B cell (primary cell): ENCODE data around the gene PLEKHN1. TPM values are rescaled to one million over a fixed set of nuclear protein-coding genes. Genes with fewer than 3 reads are reported as not detected.
A peak's percentile ranks its signal among the peaks of the same experiment; 100 is the strongest.

Source experiments
- ATAC-seq: fragments of 200-7000 bp; cut with Tn5 transposase; one replicate; pipeline ENCODE4 v1.10.0; 2021; ENCODE audit warnings: low read depth, mild to moderate bottlenecking, moderate number of reproducible peaks, moderate library complexity
- CTCF ChIA-PET: fragments of 350-600 bp; sonication (Branson Sonifier 250); formaldehyde crosslinking; loops from one replicate; lab custom pipeline; 2021; ENCODE audit warnings: antibody characterized with exemption, inconsistent platforms; lab: Charles Lee
- POLR2A ChIA-PET: fragments of 350-600 bp; sonication (Branson Sonifier 250); formaldehyde crosslinking; loops from one replicate; lab custom pipeline; 2021; ENCODE audit warnings: antibody characterized with exemption; lab: Charles Lee
- DNase-seq: peaks from one replicate; pipeline ENCODE4 v3.0.0; 2013
- H2AFZ ChIP-seq: 2 replicates; pipeline ENCODE4 v1.6.1; 2012; ENCODE audit warnings: mild to moderate bottlenecking, low read depth, low read length; ENCODE audit not compliant: insufficient read depth, poor library complexity, severe bottlenecking
- H3K27ac ChIP-seq, 2 donors: 1 replicate in 1 of 2; 2 replicates in 1 of 2; pipeline ENCODE4 v1.5.1; 2012 to 2013; ENCODE audit warnings: low read length in 2 of 2, mild to moderate bottlenecking in 2 of 2, moderate library complexity in 1 of 2
- H3K27me3 ChIP-seq, 4 experiments: fragments of 200-600 bp in 1 of 4; sonication (generic) in 1 of 4; replicated peaks in 1 of 4; 1 replicate in 2 of 4; 2 replicates in 2 of 4; pipeline versions ENCODE4 v1.6.1 to v1.7.0; 2013 to 2016; ENCODE audit warnings: low read length in 3 of 4, mild to moderate bottlenecking in 2 of 4, mixed read lengths in 1 of 4, moderate library complexity in 1 of 4; ENCODE audit not compliant: insufficient read depth in 4 of 4, control insufficient read depth in 3 of 4; ENCODE audit errors: control extremely low read depth in 1 of 4
- H3K36me3 ChIP-seq, 2 experiments: replicated peaks in 1 of 2; 1 replicate in 1 of 2; 2 replicates in 1 of 2; pipeline versions ENCODE4 v1.6.1 to v1.7.1; 2013; ENCODE audit warnings: low read length in 1 of 2; ENCODE audit not compliant: insufficient read depth in 2 of 2, control insufficient read depth in 1 of 2; ENCODE audit errors: control extremely low read depth in 1 of 2, extremely low read depth in 1 of 2
- H3K4me1 ChIP-seq, 2 donors: fragments of 200-600 bp in 1 of 2; sonication (generic) in 1 of 2; 1 replicate in 1 of 2; 2 replicates in 1 of 2; pipeline versions ENCODE4 v1.5.1 to v1.6.1; 2013 to 2017; ENCODE audit warnings: low read length in 2 of 2; ENCODE audit not compliant: control insufficient read depth in 2 of 2, insufficient read depth in 2 of 2
- H3K4me2 ChIP-seq: replicated peaks from 2 replicates; pipeline ENCODE3; 2012; ENCODE audit warnings: mild to moderate bottlenecking, low read depth, low read length; ENCODE audit not compliant: poor library complexity, severe bottlenecking
- H3K4me3 ChIP-seq, 5 experiments: fragments of 200-600 bp in 1 of 5; sonication (generic) in 1 of 5; 1 replicate in 3 of 5; 2 replicates in 2 of 5; pipeline versions ENCODE4 v1.5.1 to v1.7.0; 2011 to 2016; ENCODE audit warnings: low read length in 4 of 5, mild to moderate bottlenecking in 4 of 5, low read depth in 2 of 5, control low read depth in 1 of 5, moderate library complexity in 1 of 5; ENCODE audit not compliant: insufficient read depth in 1 of 5; ENCODE audit errors: control extremely low read depth in 1 of 5, extremely low read depth in 1 of 5
- H3K79me2 ChIP-seq: fragments of 200-600 bp; sonication (generic); one replicate; pipeline ENCODE4 v1.6.0; 2016; ENCODE audit warnings: low read length; ENCODE audit not compliant: control insufficient read depth, insufficient read depth
- H3K9ac ChIP-seq: fragments of 200-600 bp; sonication (generic); 2 replicates; pipeline ENCODE4 v1.6.1; 2017; ENCODE audit warnings: mild to moderate bottlenecking, low read length, moderate library complexity
- H3K9me3 ChIP-seq, 3 donors: one replicate each; pipeline versions ENCODE4 v1.6.1 to v1.7.1; 2013; ENCODE audit warnings: low read length in 2 of 3; ENCODE audit not compliant: control insufficient read depth in 2 of 3, insufficient read depth in 1 of 3; ENCODE audit errors: control extremely low read depth in 1 of 3
- H4K20me1 ChIP-seq: 2 replicates; pipeline ENCODE4 v1.6.0; 2012; ENCODE audit warnings: mild to moderate bottlenecking, low read length; ENCODE audit not compliant: insufficient read depth, control insufficient read depth, poor library complexity, severe bottlenecking
- H3K27ac Mint-ChIP-seq: one replicate; pipeline ENCODE4 v1.8.0; 2021; ENCODE audit warnings: mixed read lengths
- H3K27me3 Mint-ChIP-seq: one replicate; pipeline ENCODE4 v1.8.0; 2021; ENCODE audit warnings: mixed read lengths
- H3K4me1 Mint-ChIP-seq: one replicate; pipeline ENCODE4 v1.8.0; 2021; ENCODE audit warnings: mixed read lengths
- H3K4me3 Mint-ChIP-seq: one replicate; pipeline ENCODE4 v1.8.0; 2021; ENCODE audit warnings: mixed read lengths
- H3K9me3 Mint-ChIP-seq: one replicate; pipeline ENCODE4 v1.8.0; 2022; ENCODE audit warnings: mixed read lengths; ENCODE audit not compliant: insufficient read depth
- CTCF ChIP-seq: fragments of 200-600 bp; IDR thresholded peaks from one replicate; pipeline ENCODE4 v1.8.0; 2022; ENCODE audit warnings: antibody characterized with exemption, mild to moderate bottlenecking
- EZH2 ChIP-seq: IDR thresholded peaks from 2 replicates; pipeline ENCODE4 v1.6.1; 2012; ENCODE audit warnings: borderline replicate concordance, low read depth, mild to moderate bottlenecking, moderate library complexity, low read length; ENCODE audit not compliant: insufficient read depth, poor library complexity, severe bottlenecking
- WGBS: methylation state at CpG from one replicate; pipeline ENCODE4 v1.1.5; 2013; ENCODE audit warnings: missing lambda C conversion rate; ENCODE audit not compliant: insufficient coverage; 5-methylcytosine and 5-hydroxymethylcytosine counted together
- intact Hi-C: fragments of 100-400 bp; cut with micrococcal nuclease; formaldehyde crosslinking; loops from one replicate; pipeline ENCODE4 v1.10.0; 2022
- polyA plus RNA-seq: library from polyadenylated mRNA; depleted of rRNA; stranded (reverse); fragments of >200 nt; gene quantifications from 2 replicates; pipeline ENCODE4 v1.2.3, GENCODE V29; 2012
- total RNA-seq, 2 donors: library from RNA; stranded (reverse); fragments of 120-200 nt in 1 of 2; gene quantifications; 1 replicate in 1 of 2; 2 replicates in 1 of 2; pipeline versions ENCODE4 v1.2.3 to v1.2.4, GENCODE V29; 2013 to 2022

Gene PLEKHN1
- total and polyA plus RNA-seq, 2 donors (not counting 1 experiment from before 2014, with no cell fraction given), result 0.36 to 1.1 TPM

- H3K9me3 ChIP-seq, result peaks cover 0 to under 1% (median 0%) of the 10 kb centered on the region in 3 donors
- POLR2A ChIA-PET, result interaction anchor here (0.7 kb wide), 1 partner anchor 69 kb away, joined by 4 read pairs; no protein-coding TSS in a partner anchor
- peak overlapping the region; percentile 2 to 72 (median 64) for H3K4me3 ChIP-seq
- intact Hi-C loops, result no loop called here
- H3K9ac ChIP-seq, result peak overlapping the region; percentile 77
- H3K4me1 ChIP-seq, result peaks cover 13 to 16% of the 10 kb centered on the region in 2 donors
- TF ChIP-seq CTCF, result no peak
- TF ChIP-seq EZH2, result no peak
- H3K79me2 ChIP-seq, result no peaks in the 10 kb centered on the region
- H3K36me3 ChIP-seq, result no peaks in the 10 kb centered on the region
- no peaks in the 10 kb centered on the region for H4K20me1 ChIP-seq
- peaks cover 0 to 39% (median 9%) of the 10 kb centered on the region in 4 experiments for H3K27me3 ChIP-seq
- DNase-seq, result peak; percentile 70
- under 1% methylated on average over 60 of the region's 60 CpGs for WGBS
- no peak overlapping the region for H3K27ac Mint-ChIP-seq
- peaks cover 13% of the 10 kb centered on the region for H3K27me3 Mint-ChIP-seq
- peak overlapping the region; percentile 93 for H3K4me3 Mint-ChIP-seq
- peak overlapping the region; percentile 94 for H2AFZ ChIP-seq
- CTCF ChIA-PET, result interaction anchor here (1.0 to 1.9 kb wide), 3 partner anchors 9 to 97 kb away, joined by 3 to 9 read pairs (median 4); no protein-coding TSS in a partner anchor
- H3K27ac ChIP-seq, result no peak overlapping the region
- no peaks in the 10 kb centered on the region for H3K9me3 Mint-ChIP-seq
- H3K4me2 ChIP-seq, result peak overlapping the region; percentile 99
- ATAC-seq, result peak; percentile 86
- H3K4me1 Mint-ChIP-seq, result peaks cover 5% of the 10 kb centered on the region
These were observed 520 bp downstream of the PLEKHN1 start for GRCh38 chr1:966704-967300.
